WTC11 (cell line): ENCODE measurements around the gene PIK3C3. TPM values are rescaled to one million over a fixed set of nuclear protein-coding genes. Genes with fewer than 3 reads are reported as not detected.
A peak's percentile ranks its signal among the peaks of the same experiment; 100 is the strongest.

Experiments used
- ATAC-seq: fragments of 200-7000 bp; cut with Tn5 transposase; 2 replicates; pipeline ENCODE4 v1.10.0; 2021; ENCODE audit warnings: mild to moderate bottlenecking, moderate library complexity
- CTCF ChIA-PET: fragments of 300-600 bp; sonication (Branson Sonifier 250); formaldehyde crosslinking; loops from one replicate; lab custom pipeline; 2021; ENCODE audit warnings: antibody characterized with exemption; lab: Charles Lee
- POLR2A ChIA-PET: fragments of 350-600 bp; sonication (Branson Sonifier 250); formaldehyde crosslinking; loops from one replicate; lab custom pipeline; 2021; ENCODE audit warnings: antibody characterized with exemption; lab: Charles Lee
- DNase-seq: peaks from one replicate; pipeline ENCODE4 v3.0.0; 2021; ENCODE audit warnings: low spot score
- H3K27ac Mint-ChIP-seq: 2 replicates; pipeline ENCODE4 v1.8.0; 2021; ENCODE audit warnings: mixed read lengths
- H3K27me3 Mint-ChIP-seq: 2 replicates; pipeline ENCODE4 v1.8.0; 2021; ENCODE audit warnings: low read depth, mild to moderate bottlenecking, moderate library complexity, mixed read lengths
- H3K36me3 Mint-ChIP-seq: 2 replicates; pipeline ENCODE4 v1.8.0; 2021; ENCODE audit warnings: mixed read lengths
- H3K4me1 Mint-ChIP-seq: 2 replicates; pipeline ENCODE4 v1.8.0; 2022; ENCODE audit warnings: mixed read lengths
- H3K4me3 Mint-ChIP-seq: 2 replicates; pipeline ENCODE4 v1.8.0; 2021; ENCODE audit warnings: mild to moderate bottlenecking, moderate library complexity, mixed read lengths
- H3K9me3 Mint-ChIP-seq: 2 replicates; pipeline ENCODE4 v1.8.0; 2021; ENCODE audit warnings: mixed read lengths
- ATF6 ChIP-seq: sonication (generic); formaldehyde crosslinking; IDR thresholded peaks from 2 replicates; pipeline ENCODE4 v1.8.1; 2023; ENCODE audit warnings: mild to moderate bottlenecking, missing genetic modification reagents
- CBFB ChIP-seq: sonication (generic); formaldehyde crosslinking; IDR thresholded peaks from 2 replicates; pipeline ENCODE4 v1.8.1; 2022; ENCODE audit warnings: mild to moderate bottlenecking, low read depth, missing genetic modification reagents
- ETV6 ChIP-seq: sonication (generic); formaldehyde crosslinking; IDR thresholded peaks from 2 replicates; pipeline ENCODE4 v1.8.1; 2022; ENCODE audit warnings: mild to moderate bottlenecking, missing genetic modification reagents
- HMGA2 ChIP-seq: fragments of 250-450 bp; sonication (Bioruptor Pico); IDR thresholded peaks from 2 replicates; pipeline ENCODE4 v1.4.0; 2021; ENCODE audit warnings: mild to moderate bottlenecking, moderate library complexity
- IRF1 ChIP-seq: sonication (generic); formaldehyde crosslinking; IDR thresholded peaks from 2 replicates; pipeline ENCODE4 v1.8.0; 2023; ENCODE audit warnings: missing genetic modification reagents
- JAZF1 ChIP-seq: fragments of 250-450 bp; sonication (Bioruptor Pico); IDR thresholded peaks from 2 replicates; pipeline ENCODE4 v1.9.0; 2021; ENCODE audit warnings: moderate library complexity, mild to moderate bottlenecking, inconsistent platforms
- JUN ChIP-seq: sonication (generic); formaldehyde crosslinking; IDR thresholded peaks from 2 replicates; pipeline ENCODE4 v1.8.0; 2023; ENCODE audit warnings: mild to moderate bottlenecking, missing genetic modification reagents
- KAT7 ChIP-seq: sonication (generic); formaldehyde crosslinking; IDR thresholded peaks from 2 replicates; pipeline ENCODE4 v1.8.1; 2023; ENCODE audit warnings: missing genetic modification reagents, mild to moderate bottlenecking, borderline replicate concordance
- MXD4 ChIP-seq: fragments of 250-450 bp; sonication (Bioruptor Pico); IDR thresholded peaks from 2 replicates; pipeline ENCODE4 v1.8.0; 2021; ENCODE audit warnings: mild to moderate bottlenecking, moderate library complexity, borderline replicate concordance
- MYBL2 ChIP-seq: sonication (generic); formaldehyde crosslinking; IDR thresholded peaks from 2 replicates; pipeline ENCODE4 v1.8.1; 2023; ENCODE audit warnings: mild to moderate bottlenecking, moderate library complexity, missing genetic modification reagents
- NFE2L1 ChIP-seq: sonication (generic); formaldehyde crosslinking; IDR thresholded peaks from 2 replicates; pipeline ENCODE4 v1.8.1; 2023; ENCODE audit warnings: missing genetic modification reagents
- NFYB ChIP-seq: sonication (generic); formaldehyde crosslinking; conservative IDR thresholded peaks from 2 replicates; pipeline ENCODE4 v1.8.0; 2022; ENCODE audit warnings: low read depth, missing genetic modification reagents
- PRRX2 ChIP-seq: fragments of 250-450 bp; sonication (Bioruptor Pico); IDR thresholded peaks from 2 replicates; pipeline ENCODE4 v1.8.0; 2021; ENCODE audit warnings: mild to moderate bottlenecking
- STAT6 ChIP-seq: sonication (generic); formaldehyde crosslinking; conservative IDR thresholded peaks from 2 replicates; pipeline ENCODE4 v1.8.1; 2023; ENCODE audit warnings: mild to moderate bottlenecking, low read depth, missing genetic modification reagents, moderate library complexity
- TCF7 ChIP-seq: sonication (generic); formaldehyde crosslinking; IDR thresholded peaks from 2 replicates; pipeline ENCODE4 v1.8.0; 2022; ENCODE audit warnings: mild to moderate bottlenecking, low read depth, missing genetic modification reagents, moderate library complexity
- TEAD1 ChIP-seq: sonication (generic); formaldehyde crosslinking; IDR thresholded peaks from 2 replicates; pipeline ENCODE4 v1.8.0; 2022; ENCODE audit warnings: mild to moderate bottlenecking, missing genetic modification reagents
- TEAD4 ChIP-seq: sonication (generic); formaldehyde crosslinking; IDR thresholded peaks from 2 replicates; pipeline ENCODE4 v1.8.0; 2022; ENCODE audit warnings: mild to moderate bottlenecking, missing genetic modification reagents
- ZBTB21 ChIP-seq: sonication (generic); formaldehyde crosslinking; IDR thresholded peaks from 2 replicates; pipeline ENCODE4 v1.8.1; 2023; ENCODE audit warnings: mild to moderate bottlenecking, missing genetic modification reagents, borderline replicate concordance
- ZBTB43 ChIP-seq: sonication (generic); formaldehyde crosslinking; IDR thresholded peaks from 2 replicates; pipeline ENCODE4 v1.8.1; 2023; ENCODE audit warnings: mild to moderate bottlenecking, missing genetic modification reagents
- ZNF121 ChIP-seq: sonication (generic); formaldehyde crosslinking; IDR thresholded peaks from 2 replicates; pipeline ENCODE4 v1.8.0; 2023; ENCODE audit warnings: missing genetic modification reagents
- ZNF416 ChIP-seq: fragments of 250-450 bp; sonication (Bioruptor Pico); IDR thresholded peaks from 2 replicates; pipeline ENCODE4 v1.9.0; 2021; ENCODE audit warnings: mild to moderate bottlenecking, inconsistent platforms
- ZNF425 ChIP-seq: fragments of 250-450 bp; sonication (Bioruptor Pico); conservative IDR thresholded peaks from 2 replicates; pipeline ENCODE4 v1.9.0; 2021; ENCODE audit warnings: mild to moderate bottlenecking
- ZSCAN18 ChIP-seq: fragments of 250-450 bp; sonication (Bioruptor Pico); IDR thresholded peaks from 2 replicates; pipeline ENCODE4 v2.1.2; 2022; ENCODE audit warnings: mild to moderate bottlenecking, moderate library complexity
- total RNA-seq: library from RNA; stranded (reverse); gene quantifications from 3 replicates; pipeline ENCODE4 v1.2.3, GENCODE V29; 2021

The PIK3C3 gene
- total RNA-seq, 1 experiment from 2014 or later = 40.4 TPM

- no peak for DNase-seq
- ATAC-seq = no peak
- TF ChIP-seq HMGA2 (CRISPR knock-in tag) = no peak
- 0 out of 2 replicates have a peak, but pooled peaks have one; percentile 37 for TF ChIP-seq ZSCAN18 (CRISPR knock-in tag)
- TF ChIP-seq, all 79 proteins: peak for 1
- Mint-ChIP-seq H3K36me3 (peaks cover 31% of the 10 kb centered on the region), H3K4me3 (no peak overlapping the region), H3K9me3 (peaks cover 4% of the 10 kb centered on the region; the same call in 1 of the 2 replicates), H3K27me3 (no peaks in the 10 kb centered on the region), H3K27ac (no peak overlapping the region), H3K4me1 (no peaks in the 10 kb centered on the region; the same call in 1 of the 2 replicates)
- ChIA-PET POLR2A (no interaction called here), CTCF (no interaction called here)
These were observed 117.4 kb downstream of the PIK3C3 start for GRCh38 chr18:42072407-42072806.

- ATAC-seq = no peak
- peak overlapping the region; percentile 6; the same call in 1 of the 2 replicates for H3K27ac Mint-ChIP-seq
- H3K36me3 Mint-ChIP-seq = peaks cover 27% of the 10 kb centered on the region
- no peak overlapping the region for H3K4me3 Mint-ChIP-seq
- no peaks in the 10 kb centered on the region; the same call in 1 of the 2 replicates for H3K4me1 Mint-ChIP-seq
- no peak for DNase-seq
- POLR2A ChIA-PET = no interaction called here
- CTCF ChIA-PET = no interaction called here
- no peaks in the 10 kb centered on the region for H3K27me3 Mint-ChIP-seq
- TF ChIP-seq MXD4 (CRISPR knock-in tag) = no peak
- TF ChIP-seq TEAD1 = no peak
- no peak for TF ChIP-seq STAT6 (CRISPR knock-in tag)
- TF ChIP-seq ZNF425 (CRISPR knock-in tag) = no peak
- TF ChIP-seq MYBL2 (CRISPR knock-in tag) = no peak
- no peak for TF ChIP-seq ZNF121
- no peak for TF ChIP-seq CBFB (CRISPR knock-in tag)
- no peak for TF ChIP-seq ZNF416
- no peak for TF ChIP-seq ZBTB43 (CRISPR knock-in tag)
- no peak for TF ChIP-seq IRF1 (CRISPR knock-in tag)
- TF ChIP-seq ETV6 = no peak
- peaks cover 9% of the 10 kb centered on the region for H3K9me3 Mint-ChIP-seq
These were observed 119.7 kb downstream of the PIK3C3 start for GRCh38 chr18:42074704-42075103.

GRCh38 chr18:42078711-42079110, 123.7 kb downstream of the PIK3C3 start:
- DNase-seq (no peak), ATAC-seq (no peak)
- Mint-ChIP-seq H3K9me3 (peaks cover 5% of the 10 kb centered on the region), H3K36me3 (peaks cover 14% of the 10 kb centered on the region), H3K4me3 (no peak overlapping the region), H3K27me3 (no peaks in the 10 kb centered on the region), H3K27ac (no peak overlapping the region), H3K4me1 (no peaks in the 10 kb centered on the region; the same call in 1 of the 2 replicates)
- ChIA-PET CTCF (interaction anchor here (1.4 kb wide), 1 partner anchor 25 kb away, joined by 4 read pairs; no protein-coding TSS in a partner anchor), POLR2A (no interaction called here)
- TF ChIP-seq NFE2L1 (CRISPR knock-in tag) (no peak), ZBTB21 (no peak), NFYB (CRISPR knock-in tag) (no peak), TCF7 (CRISPR knock-in tag) (no peak), JUN (no peak), ATF6 (CRISPR knock-in tag) (no peak), JAZF1 (CRISPR knock-in tag) (no peak), TEAD4 (CRISPR knock-in tag) (no peak), ETV6 (no peak), KAT7 (CRISPR knock-in tag) (no peak), PRRX2 (CRISPR knock-in tag) (no peak)
